ENCODE data around the gene COPZ2.
"Not testable (repeated sequence)": the region's sequence is repeated elsewhere in the genome, so short reads cannot be mapped to it uniquely, and the experiment has no call there.

COPZ2 gene

GRCh38 chr17:47992216-47992615 lies 45.4 kb downstream of the COPZ2 start:
- Mint-ChIP-seq H3K4me3 (no peak overlapping the region), H3K36me3 (no peaks in the 10 kb centered on the region), H3K9me3 (no peaks in the 10 kb centered on the region), H3K27me3 (no peaks in the 10 kb centered on the region), H3K27ac (no peak overlapping the region), H3K4me1 (no peaks in the 10 kb centered on the region)

GRCh38 chr17:47990962-47991731 lies 46.5 kb downstream of the COPZ2 start:
- Mint-ChIP-seq H3K4me1 (no peaks in the 10 kb centered on the region), H3K36me3 (no peaks in the 10 kb centered on the region), H3K4me3 (no peak overlapping the region), H3K9me3 (no peaks in the 10 kb centered on the region), H3K27me3 (no peaks in the 10 kb centered on the region), H3K27ac (no peak overlapping the region)

GRCh38 chr17:47989700-47990099 lies 47.9 kb downstream of the COPZ2 start:
- no peaks in the 10 kb centered on the region for H3K4me1 Mint-ChIP-seq
- H3K9me3 Mint-ChIP-seq: no peaks in the 10 kb centered on the region
- no peak overlapping the region for H3K4me3 Mint-ChIP-seq
- H3K36me3 Mint-ChIP-seq: no peaks in the 10 kb centered on the region
- no peaks in the 10 kb centered on the region for H3K27me3 Mint-ChIP-seq
- H3K27ac Mint-ChIP-seq: no peak overlapping the region

- no peaks in the 10 kb centered on the region for H3K4me1 Mint-ChIP-seq
- H3K9me3 Mint-ChIP-seq: no peaks in the 10 kb centered on the region
- no peak overlapping the region for H3K27ac Mint-ChIP-seq
- H3K27me3 Mint-ChIP-seq: no peaks in the 10 kb centered on the region
- no peak overlapping the region for H3K4me3 Mint-ChIP-seq
- no peaks in the 10 kb centered on the region for H3K36me3 Mint-ChIP-seq
Observed at GRCh38 chr17:47989159-47989558, 48.4 kb downstream of the COPZ2 start.

GRCh38 chr17:47988445-47988844 lies 49.2 kb downstream of the COPZ2 start:
- not testable (repeated sequence) for H3K36me3 Mint-ChIP-seq, H3K27me3 Mint-ChIP-seq, H3K27ac Mint-ChIP-seq, H3K4me3 Mint-ChIP-seq, H3K4me1 Mint-ChIP-seq, H3K9me3 Mint-ChIP-seq

GRCh38 chr17:47987240-47987835 lies 50.3 kb downstream of the COPZ2 start:
- no peaks in the 10 kb centered on the region for H3K4me1 Mint-ChIP-seq
- no peaks in the 10 kb centered on the region for H3K27me3 Mint-ChIP-seq
- H3K36me3 Mint-ChIP-seq: peaks cover 3% of the 10 kb centered on the region
- H3K27ac Mint-ChIP-seq: no peak overlapping the region
- no peaks in the 10 kb centered on the region for H3K9me3 Mint-ChIP-seq
- H3K4me3 Mint-ChIP-seq: no peak overlapping the region

GRCh38 chr17:47986520-47986919 lies 51.1 kb downstream of the COPZ2 start:
- H3K4me3 Mint-ChIP-seq: no peak overlapping the region
- no peaks in the 10 kb centered on the region for H3K27me3 Mint-ChIP-seq
- peaks cover 3% of the 10 kb centered on the region for H3K36me3 Mint-ChIP-seq
- H3K27ac Mint-ChIP-seq: no peak overlapping the region
- no peaks in the 10 kb centered on the region for H3K9me3 Mint-ChIP-seq
- H3K4me1 Mint-ChIP-seq: no peaks in the 10 kb centered on the region

- peaks cover 7% of the 10 kb centered on the region for H3K36me3 Mint-ChIP-seq
- H3K27me3 Mint-ChIP-seq: no peaks in the 10 kb centered on the region
- no peak overlapping the region for H3K4me3 Mint-ChIP-seq
- no peaks in the 10 kb centered on the region for H3K9me3 Mint-ChIP-seq
- no peak overlapping the region for H3K27ac Mint-ChIP-seq
- no peaks in the 10 kb centered on the region for H3K4me1 Mint-ChIP-seq
Observed at GRCh38 chr17:47983492-47984223, 53.9 kb downstream of the COPZ2 start.

GRCh38 chr17:47982645-47983390 lies 54.8 kb downstream of the COPZ2 start:
- Mint-ChIP-seq H3K4me3 (no peak overlapping the region), H3K27ac (no peak overlapping the region), H3K9me3 (no peaks in the 10 kb centered on the region)

GRCh38 chr17:47982091-47982617 lies 55.4 kb downstream of the COPZ2 start:
- no peaks in the 10 kb centered on the region for H3K27me3 Mint-ChIP-seq

More at GRCh38 chr17:47982645-47983390, 54.8 kb downstream of the COPZ2 start:
- Mint-ChIP-seq H3K36me3 (peaks cover 7% of the 10 kb centered on the region), H3K4me1 (no peaks in the 10 kb centered on the region), H3K27me3 (no peaks in the 10 kb centered on the region)

GRCh38 chr17:47981462-47981861 lies 56.1 kb downstream of the COPZ2 start:
- Mint-ChIP-seq H3K27ac (no peak overlapping the region), H3K4me3 (no peak overlapping the region), H3K36me3 (peaks cover 7% of the 10 kb centered on the region), H3K27me3 (no peaks in the 10 kb centered on the region), H3K4me1 (no peaks in the 10 kb centered on the region), H3K9me3 (no peaks in the 10 kb centered on the region)

More at GRCh38 chr17:47982091-47982617, 55.4 kb downstream of the COPZ2 start:
- H3K27ac Mint-ChIP-seq: no peak overlapping the region
- no peaks in the 10 kb centered on the region for H3K4me1 Mint-ChIP-seq
- H3K36me3 Mint-ChIP-seq: peaks cover 7% of the 10 kb centered on the region
- H3K9me3 Mint-ChIP-seq: no peaks in the 10 kb centered on the region
- H3K4me3 Mint-ChIP-seq: no peak overlapping the region

GRCh38 chr17:47980541-47980940 lies 57.1 kb downstream of the COPZ2 start:
- Mint-ChIP-seq H3K27ac (no peak overlapping the region), H3K4me1 (no peaks in the 10 kb centered on the region), H3K4me3 (no peak overlapping the region), H3K9me3 (no peaks in the 10 kb centered on the region), H3K27me3 (no peaks in the 10 kb centered on the region), H3K36me3 (peaks cover 11% of the 10 kb centered on the region)

- Mint-ChIP-seq H3K9me3 (no peaks in the 10 kb centered on the region), H3K27me3 (no peaks in the 10 kb centered on the region), H3K4me3 (no peak overlapping the region), H3K27ac (no peak overlapping the region), H3K4me1 (no peaks in the 10 kb centered on the region), H3K36me3 (peaks cover 11% of the 10 kb centered on the region)
Observed at GRCh38 chr17:47978324-47978723, 59.3 kb downstream of the COPZ2 start.
